DOHH2 (cell line): ENCODE results near the gene IRX2.

Experiments used
- H3F3A ChIP-seq: fragments of 200-600 bp; sonication (generic), shearing (Covaris generic); 2 replicates; pipeline ENCODE4 v1.6.0; 2016; ENCODE audit warnings: antibody characterized with exemption, mild to moderate bottlenecking; ENCODE audit not compliant: control insufficient read depth, insufficient read depth
- H3K27ac ChIP-seq: fragments of 200-600 bp; sonication (generic); 2 replicates; pipeline ENCODE4 v1.5.1; 2014; ENCODE audit warnings: low read depth, mild to moderate bottlenecking, low read length, moderate library complexity
- H3K27me3 ChIP-seq: fragments of 200-600 bp; sonication (generic); 2 replicates; pipeline ENCODE4 v1.6.1; 2014; ENCODE audit warnings: mild to moderate bottlenecking, low read length, mixed read lengths; ENCODE audit not compliant: control insufficient read depth
- H3K36me3 ChIP-seq: fragments of 200-600 bp; sonication (generic); 2 replicates; pipeline ENCODE4 v1.6.1; 2014; ENCODE audit warnings: mild to moderate bottlenecking, low read length, moderate library complexity, mixed read lengths; ENCODE audit not compliant: control insufficient read depth
- H3K4me1 ChIP-seq: fragments of 200-600 bp; sonication (generic); 2 replicates; pipeline ENCODE4 v1.6.1; 2014; ENCODE audit warnings: mild to moderate bottlenecking, low read length, mixed read lengths; ENCODE audit not compliant: control insufficient read depth
- H3K4me2 ChIP-seq: fragments of 200-600 bp; sonication (generic); 2 replicates; pipeline ENCODE4 v1.6.0; 2014; ENCODE audit warnings: mild to moderate bottlenecking, low read length, moderate library complexity
- H3K4me3 ChIP-seq: fragments of 200-600 bp; sonication (generic); 2 replicates; pipeline ENCODE4 v1.5.1; 2014; ENCODE audit warnings: mild to moderate bottlenecking, low read length, mixed read lengths
- H3K79me2 ChIP-seq: fragments of 200-600 bp; sonication (generic); 2 replicates; pipeline ENCODE4 v1.6.1; 2014; ENCODE audit warnings: mild to moderate bottlenecking, low read length, mixed read lengths; ENCODE audit not compliant: control insufficient read depth
- H3K9me2 ChIP-seq: fragments of 200-600 bp; sonication (generic); replicated peaks from 2 replicates; pipeline ENCODE4 v1.6.1; 2014; ENCODE audit warnings: mild to moderate bottlenecking, low read length, mixed read lengths; ENCODE audit not compliant: control insufficient read depth
- H3K9me3 ChIP-seq: fragments of 200-600 bp; sonication (generic); 2 replicates; pipeline ENCODE4 v1.6.1; 2014; ENCODE audit warnings: antibody characterized with exemption, low read length, mixed read lengths; ENCODE audit not compliant: control insufficient read depth, insufficient read depth
- H4K20me1 ChIP-seq: fragments of 200-600 bp; sonication (generic); 2 replicates; pipeline ENCODE4 v1.6.0; 2014; ENCODE audit warnings: low read depth, mild to moderate bottlenecking, antibody characterized with exemption, low read length, moderate library complexity; ENCODE audit not compliant: control insufficient read depth, insufficient read depth
- CTCF ChIP-seq: fragments of 200-600 bp; sonication (generic); IDR thresholded peaks from one replicate; pipeline ENCODE4 v1.5.1; 2014; ENCODE audit warnings: antibody characterized with exemption, mild to moderate bottlenecking, low read depth, low read length; ENCODE audit not compliant: poor library complexity, severe bottlenecking
- EZH2phosphoT487 ChIP-seq: fragments of 200-600 bp; sonication (generic); IDR thresholded peaks from 2 replicates; pipeline ENCODE4 v1.6.1; 2017; ENCODE audit warnings: borderline replicate concordance, mild to moderate bottlenecking, antibody characterized with exemption, low read length, moderate library complexity, mixed read lengths

The IRX2 gene

GRCh38 chr5:2704806-2705645, 46.5 kb downstream of the IRX2 start:
- Histone ChIP-seq H3K79me2 (no peaks in the 10 kb centered on the region), H3K4me1 (no peaks in the 10 kb centered on the region), H3K36me3 (no peaks in the 10 kb centered on the region), H3K9me2 (no peaks in the 10 kb centered on the region), H3K27me3 (no peaks in the 10 kb centered on the region), H3K4me3 (no peak overlapping the region), H4K20me1 (no peaks in the 10 kb centered on the region), H3K9me3 (peaks cover 4% of the 10 kb centered on the region; the same call in 1 of the 2 replicates), H3K27ac (no peak overlapping the region), H3F3A (no peaks in the 10 kb centered on the region), H3K4me2 (no peak overlapping the region)
- no peak for TF ChIP-seq EZH2phosphoT487
- no peak for TF ChIP-seq CTCF

- peaks cover 11% of the 10 kb centered on the region; the same call in 1 of the 2 replicates for H3K9me3 ChIP-seq
- TF ChIP-seq CTCF (no peak), EZH2phosphoT487 (no peak)
- H3K27me3 ChIP-seq = no peaks in the 10 kb centered on the region
- H3K4me3 ChIP-seq = no peak overlapping the region
- no peaks in the 10 kb centered on the region for H3K36me3 ChIP-seq
- H3F3A ChIP-seq = no peaks in the 10 kb centered on the region
- H4K20me1 ChIP-seq = no peaks in the 10 kb centered on the region
- H3K9me2 ChIP-seq = no peaks in the 10 kb centered on the region
- no peak overlapping the region for H3K4me2 ChIP-seq
- no peak overlapping the region for H3K27ac ChIP-seq
- no peaks in the 10 kb centered on the region for H3K79me2 ChIP-seq
- H3K4me1 ChIP-seq = no peaks in the 10 kb centered on the region
Measured at GRCh38 chr5:2704111-2704510, 47.4 kb downstream of the IRX2 start.

- Histone ChIP-seq H3F3A (no peaks in the 10 kb centered on the region), H3K9me3 (peaks cover 12% of the 10 kb centered on the region; the same call in 1 of the 2 replicates)
Measured at GRCh38 chr5:2703615-2704014, 47.9 kb downstream of the IRX2 start.

More at GRCh38 chr5:2703615-2704014, 47.9 kb downstream of the IRX2 start:
- Histone ChIP-seq H3K27ac (no peak overlapping the region), H3K4me1 (no peaks in the 10 kb centered on the region), H3K9me2 (no peaks in the 10 kb centered on the region), H4K20me1 (no peaks in the 10 kb centered on the region), H3K4me2 (no peak overlapping the region), H3K36me3 (no peaks in the 10 kb centered on the region), H3K4me3 (no peak overlapping the region), H3K79me2 (no peaks in the 10 kb centered on the region), H3K27me3 (no peaks in the 10 kb centered on the region)
- TF ChIP-seq CTCF (no peak), EZH2phosphoT487 (no peak)
